ENCODE results near the gene PNPT1. TPM values are rescaled to one million over a fixed set of nuclear protein-coding genes. Genes with fewer than 3 reads are reported as not detected.

The PNPT1 gene
- total and polyA plus RNA-seq, 2 of the 13 experiments (the other 11 are each of a cell fraction or from before 2014, with no cell fraction given) = 23.4 to 61.0 TPM

GRCh38 chr2:55617175-55618024, 76.2 kb downstream of the PNPT1 start, which contains the start of gene PPP4R3B (continued):
- TF ChIP-seq GPBP1L1 (CRISPR knock-in tag; IDR thresholded peaks at IDR 0.05) = no peak
- TF ChIP-seq ZNF501 (CRISPR knock-in tag; IDR thresholded peaks at IDR 0.05) = peak; percentile 98
- no peak for TF ChIP-seq ZNF354B (CRISPR knock-in tag; IDR thresholded peaks at IDR 0.05)
- TF ChIP-seq ZNF775 (CRISPR knock-in tag; IDR thresholded peaks at IDR 0.05; ENCODE audit: borderline replicate concordance) = no peak
- TF ChIP-seq POLR2AphosphoS5 (IDR thresholded peaks at IDR 0.05; ENCODE audit: low read depth, low read length) = peak; percentile 99
- no peak for TF ChIP-seq HNRNPUL1 (IDR thresholded peaks at IDR 0.05; ENCODE audit: low read depth, low read length)
- TF ChIP-seq KLF6 (CRISPR knock-in tag; IDR thresholded peaks at IDR 0.05) = peak; percentile 83; the same call in 1 of the 2 replicates
- peak; percentile 96 for TF ChIP-seq ZBTB4 (CRISPR knock-in tag; IDR thresholded peaks at IDR 0.05; ENCODE audit: borderline replicate concordance)
- no peak for TF ChIP-seq LCORL (IDR thresholded peaks at IDR 0.05)
- TF ChIP-seq LCORL (CRISPR knock-in tag; IDR thresholded peaks at IDR 0.05) = peak; percentile 87; the same call in 1 of the 2 replicates
- peak; percentile 93 for TF ChIP-seq ZNF205 (CRISPR knock-in tag; IDR thresholded peaks at IDR 0.05)
- TF ChIP-seq CCAR2 (optimal IDR thresholded peaks at IDR 0.05; ENCODE audit: low read depth, low read length) = peak; percentile 63
- no peak; the same call in none of the 2 replicates for TF ChIP-seq ZNF644 (CRISPR knock-in tag; IDR thresholded peaks at IDR 0.05; ENCODE audit: low read depth)
- TF ChIP-seq PCBP2 (optimal IDR thresholded peaks at IDR 0.05; ENCODE audit: low read depth, low read length, poor library complexity, severe bottlenecking) = no peak
- TF ChIP-seq ZNF7 (CRISPR knock-in tag; IDR thresholded peaks at IDR 0.05) = 0 out of 2 replicates have a peak, but pooled peaks have one; percentile 4
- peak; percentile 88; the same call in 1 of the 2 replicates for TF ChIP-seq ZKSCAN8 (CRISPR knock-in tag; IDR thresholded peaks at IDR 0.05; ENCODE audit: borderline replicate concordance)
- TF ChIP-seq ZNF720 (CRISPR knock-in tag; IDR thresholded peaks at IDR 0.05) = peak; percentile 95
- peak; percentile 74 for TF ChIP-seq JARID2 (CRISPR knock-in tag; IDR thresholded peaks at IDR 0.05; ENCODE audit: insufficient replicate concordance)
- 0 out of 2 replicates have a peak, but pooled peaks have one; percentile 44 for TF ChIP-seq ARID2 (CRISPR knock-in tag; IDR thresholded peaks at IDR 0.05; ENCODE audit: borderline replicate concordance)
- TF ChIP-seq ZNF687 (CRISPR knock-in tag; IDR thresholded peaks at IDR 0.05) = peak; percentile 99
